ENCODE data around the gene APPBP2. TPM values are rescaled to one million over a fixed set of nuclear protein-coding genes. Genes with fewer than 3 reads are reported as not detected.

The APPBP2 gene
- total RNA-seq, 1 experiment from 2014 or later: 32.5 TPM

DNA sequence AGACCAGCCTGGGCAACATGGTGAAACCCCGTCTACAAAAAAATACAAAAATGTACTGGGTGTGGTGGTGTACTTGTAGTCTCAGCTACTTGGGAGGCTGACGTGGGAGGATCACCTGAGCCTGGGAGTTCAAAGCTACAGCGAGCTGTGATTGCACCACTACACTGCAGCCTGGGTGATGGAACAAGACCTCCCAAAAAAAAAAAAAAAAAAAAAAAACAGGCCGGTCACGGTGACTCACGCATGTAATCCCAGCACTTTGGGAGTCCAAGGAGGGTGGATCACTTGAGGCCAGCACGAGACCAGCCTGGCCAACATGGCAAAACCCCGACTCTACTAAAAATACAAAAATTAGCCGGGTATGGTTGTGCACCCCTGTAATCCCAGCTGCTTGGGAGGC, 12.7 kb upstream of the APPBP2 start:
- Histone ChIP-seq H3K27ac (no peak overlapping the region), H3K9me2 (ENCODE audit: insufficient read depth) (no peaks in the 10 kb centered on the region), H3K79me2 (ENCODE audit: low read depth) (no peaks in the 10 kb centered on the region), H3K9me3 (ENCODE audit: insufficient read depth, low read depth) (no peaks in the 10 kb centered on the region), H3K4me2 (no peak overlapping the region), H3K36me3 (ENCODE audit: low read depth) (no peaks in the 10 kb centered on the region), H3K27me3 (ENCODE audit: insufficient read depth, low read depth) (no peaks in the 10 kb centered on the region), H3K4me1 (replicated peaks; ENCODE audit: insufficient read depth) (no peaks in the 10 kb centered on the region), H3F3A (ENCODE audit: insufficient read depth, low read depth) (no peaks in the 10 kb centered on the region), H2AFZ (no peak overlapping the region), H3K4me3 (no peak overlapping the region), H4K20me1 (ENCODE audit: insufficient read depth) (no peaks in the 10 kb centered on the region)
- ChIA-PET POLR2A (ENCODE audit: unreplicated experiment) (no interaction called here), CTCF (no interaction called here)
- intact Hi-C loops (cut with micrococcal nuclease; ENCODE audit: unreplicated experiment): no loop called here
- DNase-seq: no peak
- no TSS peak for BruUV-seq (replicated peaks)
- TF ChIP-seq, protein P1, sequence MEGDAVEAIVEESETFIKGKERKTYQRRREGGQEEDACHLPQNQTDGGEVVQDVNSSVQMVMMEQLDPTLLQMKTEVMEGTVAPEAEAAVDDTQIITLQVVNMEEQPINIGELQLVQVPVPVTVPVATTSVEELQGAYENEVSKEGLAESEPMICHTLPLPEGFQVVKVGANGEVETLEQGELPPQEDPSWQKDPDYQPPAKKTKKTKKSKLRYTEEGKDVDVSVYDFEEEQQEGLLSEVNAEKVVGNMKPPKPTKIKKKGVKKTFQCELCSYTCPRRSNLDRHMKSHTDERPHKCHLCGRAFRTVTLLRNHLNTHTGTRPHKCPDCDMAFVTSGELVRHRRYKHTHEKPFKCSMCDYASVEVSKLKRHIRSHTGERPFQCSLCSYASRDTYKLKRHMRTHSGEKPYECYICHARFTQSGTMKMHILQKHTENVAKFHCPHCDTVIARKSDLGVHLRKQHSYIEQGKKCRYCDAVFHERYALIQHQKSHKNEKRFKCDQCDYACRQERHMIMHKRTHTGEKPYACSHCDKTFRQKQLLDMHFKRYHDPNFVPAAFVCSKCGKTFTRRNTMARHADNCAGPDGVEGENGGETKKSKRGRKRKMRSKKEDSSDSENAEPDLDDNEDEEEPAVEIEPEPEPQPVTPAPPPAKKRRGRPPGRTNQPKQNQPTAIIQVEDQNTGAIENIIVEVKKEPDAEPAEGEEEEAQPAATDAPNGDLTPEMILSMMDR (conservative IDR thresholded peaks at IDR 0.05): no peak
- TF ChIP-seq EZH2 (IDR thresholded peaks at IDR 0.05; ENCODE audit: low read depth): no peak

DNA sequence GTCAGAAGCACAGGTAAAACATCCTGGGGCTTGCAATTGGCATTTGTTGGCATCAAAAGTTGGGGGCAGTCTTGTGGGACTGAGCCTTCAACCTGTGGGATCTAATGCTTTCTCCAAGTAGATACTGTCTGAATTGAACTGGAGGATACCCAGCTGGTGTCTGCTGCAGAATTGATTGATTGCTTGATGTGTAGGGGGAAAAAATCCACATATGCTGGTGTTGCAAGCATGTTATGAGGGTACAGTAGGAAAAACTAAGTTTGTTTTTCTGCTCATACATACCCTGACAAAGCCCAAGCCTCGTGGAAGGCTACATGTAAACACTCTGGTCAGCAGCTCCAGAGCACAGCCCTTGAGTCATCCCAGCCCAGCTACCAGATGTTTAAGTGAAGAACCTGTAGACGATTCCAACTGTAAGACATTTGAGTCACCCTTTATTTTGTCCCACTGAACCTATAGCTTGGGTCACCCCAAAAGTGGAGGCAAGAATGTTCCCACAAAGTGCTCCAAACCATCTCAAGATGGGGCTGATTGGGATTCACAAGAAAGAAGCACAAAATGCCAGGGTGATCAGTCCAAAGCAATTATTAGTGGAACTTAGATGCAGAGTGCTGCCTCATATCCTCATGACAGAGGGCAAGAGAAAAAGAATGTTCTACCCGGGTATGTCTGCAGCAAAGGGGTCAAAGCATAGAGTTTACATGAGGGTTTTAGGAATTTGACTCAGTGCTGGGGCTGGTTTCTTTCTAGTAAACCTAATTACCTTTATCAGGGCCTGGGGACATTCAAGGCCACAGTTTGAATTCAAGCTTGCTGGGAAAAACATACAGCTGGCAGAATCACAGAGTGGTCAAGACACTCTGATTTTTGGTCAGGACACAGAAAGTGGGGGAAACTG, 9.6 kb upstream of the APPBP2 start:
- intact Hi-C loops (cut with micrococcal nuclease; ENCODE audit: unreplicated experiment): no loop called here
- H3K36me3 ChIP-seq (ENCODE audit: low read depth): no peaks in the 10 kb centered on the region
- POLR2A ChIA-PET (ENCODE audit: unreplicated experiment): no interaction called here
- H3K9me2 ChIP-seq (ENCODE audit: insufficient read depth): no peaks in the 10 kb centered on the region
- CTCF ChIA-PET: interaction anchor here (0.5 kb wide), 1 partner anchor 55 kb away, joined by 5 read pairs; no protein-coding TSS in a partner anchor
- DNase-seq: no peak
- no peak overlapping the region for H3K4me2 ChIP-seq
- H3K9me3 ChIP-seq (ENCODE audit: insufficient read depth, low read depth): no peaks in the 10 kb centered on the region
- H3K4me3 ChIP-seq: no peak overlapping the region
- no peaks in the 10 kb centered on the region for H3K79me2 ChIP-seq (ENCODE audit: low read depth)
- BruUV-seq (replicated peaks): no TSS peak
- no peak overlapping the region for H3K27ac ChIP-seq
- H4K20me1 ChIP-seq (ENCODE audit: insufficient read depth): no peaks in the 10 kb centered on the region
- H3F3A ChIP-seq (ENCODE audit: insufficient read depth, low read depth): no peaks in the 10 kb centered on the region
- H3K27me3 ChIP-seq (ENCODE audit: insufficient read depth, low read depth): no peaks in the 10 kb centered on the region
- no peak for TF ChIP-seq EZH2 (IDR thresholded peaks at IDR 0.05; ENCODE audit: low read depth)
- TF ChIP-seq, protein P1 (conservative IDR thresholded peaks at IDR 0.05): no peak
- no peak overlapping the region for H2AFZ ChIP-seq
- H3K4me1 ChIP-seq (replicated peaks; ENCODE audit: insufficient read depth): no peaks in the 10 kb centered on the region

DNA sequence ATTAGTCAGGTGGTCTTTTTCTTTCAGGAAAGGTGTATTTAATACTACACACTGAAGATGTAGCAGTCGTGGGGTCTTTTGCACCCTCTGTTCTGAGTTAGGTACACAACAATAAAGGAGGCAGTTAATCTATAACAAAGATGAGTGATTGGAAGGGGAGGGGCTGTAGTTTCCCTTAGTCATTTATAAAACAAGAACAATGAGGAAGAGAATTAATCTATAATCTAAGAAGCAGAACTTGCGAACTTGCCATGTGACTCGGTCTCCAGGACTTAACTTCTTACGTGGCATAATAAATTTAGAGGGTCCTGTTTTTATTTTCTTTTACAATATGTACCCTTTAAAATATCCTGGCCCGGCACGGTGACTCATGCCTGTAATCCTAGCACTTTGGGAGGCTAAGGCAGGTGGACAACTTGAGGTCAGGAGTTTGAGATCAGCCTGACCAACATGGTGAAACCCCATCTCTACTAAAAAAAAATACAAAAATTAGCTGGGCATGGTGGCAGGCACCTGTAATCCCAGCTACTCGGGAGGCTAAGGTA, 8.6 kb upstream of the APPBP2 start:
- CTCF ChIA-PET: no interaction called here
- Histone ChIP-seq H3K9me3 (ENCODE audit: insufficient read depth, low read depth) (no peaks in the 10 kb centered on the region), H2AFZ (no peak overlapping the region), H3F3A (ENCODE audit: insufficient read depth, low read depth) (no peaks in the 10 kb centered on the region), H3K79me2 (ENCODE audit: low read depth) (no peaks in the 10 kb centered on the region), H3K9me2 (ENCODE audit: insufficient read depth) (no peaks in the 10 kb centered on the region), H3K4me2 (no peak overlapping the region), H3K4me3 (no peak overlapping the region), H3K27me3 (ENCODE audit: insufficient read depth, low read depth) (no peaks in the 10 kb centered on the region), H4K20me1 (ENCODE audit: insufficient read depth) (no peaks in the 10 kb centered on the region), H3K4me1 (replicated peaks; ENCODE audit: insufficient read depth) (no peaks in the 10 kb centered on the region), H3K27ac (no peak overlapping the region), H3K36me3 (ENCODE audit: low read depth) (no peaks in the 10 kb centered on the region)
- BruUV-seq (replicated peaks): no TSS peak
- no peak for TF ChIP-seq EZH2 (IDR thresholded peaks at IDR 0.05; ENCODE audit: low read depth)
- TF ChIP-seq, protein P1 (conservative IDR thresholded peaks at IDR 0.05): no peak
- intact Hi-C loops (cut with micrococcal nuclease; ENCODE audit: unreplicated experiment): no loop called here
- no peak for DNase-seq
- POLR2A ChIA-PET (ENCODE audit: unreplicated experiment): no interaction called here

All from PC-9 (cell line).